ENCODE data around the gene SH3GL3.

SH3GL3 gene

GRCh38 chr15:83444936-83445335, 2.2 kb upstream of the SH3GL3 start:
- H3K27me3 Mint-ChIP-seq: peaks cover 28% of the 10 kb centered on the region
- H3K9me3 Mint-ChIP-seq (ENCODE audit: low read depth): no peaks in the 10 kb centered on the region
- H3K4me3 Mint-ChIP-seq: no peak overlapping the region
- H3K27ac Mint-ChIP-seq: no peak overlapping the region
- H3K4me1 Mint-ChIP-seq (ENCODE audit: low read depth): peaks cover 13% of the 10 kb centered on the region
- no peaks in the 10 kb centered on the region for H3K36me3 Mint-ChIP-seq

GRCh38 chr15:83445643-83446042, 1.5 kb upstream of the SH3GL3 start:
- Mint-ChIP-seq H3K4me3 (no peak overlapping the region), H3K36me3 (no peaks in the 10 kb centered on the region), H3K4me1 (ENCODE audit: low read depth) (peaks cover 13% of the 10 kb centered on the region), H3K27ac (no peak overlapping the region), H3K27me3 (peaks cover 29% of the 10 kb centered on the region), H3K9me3 (ENCODE audit: low read depth) (no peaks in the 10 kb centered on the region)

- no peak overlapping the region for H3K27ac Mint-ChIP-seq
- no peaks in the 10 kb centered on the region for H3K36me3 Mint-ChIP-seq
- H3K4me3 Mint-ChIP-seq: peak overlapping the region; percentile 74
- H3K9me3 Mint-ChIP-seq (ENCODE audit: low read depth): no peaks in the 10 kb centered on the region
- peaks cover 29% of the 10 kb centered on the region for H3K27me3 Mint-ChIP-seq
- peaks cover 13% of the 10 kb centered on the region for H3K4me1 Mint-ChIP-seq (ENCODE audit: low read depth)
Observed at GRCh38 chr15:83446417-83446816, 724 bp upstream of the SH3GL3 start.

- H3K4me3 Mint-ChIP-seq: no peak overlapping the region
- H3K27me3 Mint-ChIP-seq: peaks cover 26% of the 10 kb centered on the region
- peaks cover 13% of the 10 kb centered on the region for H3K4me1 Mint-ChIP-seq (ENCODE audit: low read depth)
- no peaks in the 10 kb centered on the region for H3K9me3 Mint-ChIP-seq (ENCODE audit: low read depth)
- H3K27ac Mint-ChIP-seq: no peak overlapping the region
- H3K36me3 Mint-ChIP-seq: no peaks in the 10 kb centered on the region
Observed at GRCh38 chr15:83449250-83449671, 2.1 kb downstream of the SH3GL3 start.

- Mint-ChIP-seq H3K4me1 (ENCODE audit: low read depth) (peaks cover 13% of the 10 kb centered on the region), H3K27ac (no peak overlapping the region), H3K9me3 (ENCODE audit: low read depth) (no peaks in the 10 kb centered on the region), H3K27me3 (peaks cover 26% of the 10 kb centered on the region), H3K4me3 (no peak overlapping the region), H3K36me3 (no peaks in the 10 kb centered on the region)
Observed at GRCh38 chr15:83449937-83450506, 2.9 kb downstream of the SH3GL3 start.

- Mint-ChIP-seq H3K36me3 (no peaks in the 10 kb centered on the region), H3K4me1 (ENCODE audit: low read depth) (no peaks in the 10 kb centered on the region), H3K27ac (no peak overlapping the region), H3K4me3 (no peak overlapping the region), H3K9me3 (ENCODE audit: low read depth) (no peaks in the 10 kb centered on the region), H3K27me3 (peaks cover 7% of the 10 kb centered on the region)
Observed at GRCh38 chr15:83457149-83457548, 10.0 kb downstream of the SH3GL3 start.

- peaks cover 7% of the 10 kb centered on the region for H3K27me3 Mint-ChIP-seq
- H3K9me3 Mint-ChIP-seq (ENCODE audit: low read depth): no peaks in the 10 kb centered on the region
- H3K4me3 Mint-ChIP-seq: no peak overlapping the region
- H3K4me1 Mint-ChIP-seq (ENCODE audit: low read depth): no peaks in the 10 kb centered on the region
- H3K36me3 Mint-ChIP-seq: no peaks in the 10 kb centered on the region
- H3K27ac Mint-ChIP-seq: no peak overlapping the region
Observed at GRCh38 chr15:83458381-83458780, 11.2 kb downstream of the SH3GL3 start.

- Mint-ChIP-seq H3K27me3 (peaks cover 7% of the 10 kb centered on the region), H3K9me3 (ENCODE audit: low read depth) (no peaks in the 10 kb centered on the region), H3K27ac (no peak overlapping the region), H3K4me1 (ENCODE audit: low read depth) (no peaks in the 10 kb centered on the region), H3K4me3 (no peak overlapping the region), H3K36me3 (no peaks in the 10 kb centered on the region)
Observed at GRCh38 chr15:83462026-83462425, 14.9 kb downstream of the SH3GL3 start.

GRCh38 chr15:83462953-83463433, 15.9 kb downstream of the SH3GL3 start:
- Mint-ChIP-seq H3K36me3 (no peaks in the 10 kb centered on the region), H3K9me3 (ENCODE audit: low read depth) (no peaks in the 10 kb centered on the region), H3K27me3 (peaks cover 4% of the 10 kb centered on the region), H3K4me1 (ENCODE audit: low read depth) (no peaks in the 10 kb centered on the region), H3K27ac (no peak overlapping the region), H3K4me3 (no peak overlapping the region)

GRCh38 chr15:83470887-83471286, 23.7 kb downstream of the SH3GL3 start:
- H3K27me3 Mint-ChIP-seq: peaks cover 15% of the 10 kb centered on the region
- no peak overlapping the region for H3K4me3 Mint-ChIP-seq
- H3K27ac Mint-ChIP-seq: no peak overlapping the region
- H3K4me1 Mint-ChIP-seq (ENCODE audit: low read depth): no peaks in the 10 kb centered on the region
- H3K36me3 Mint-ChIP-seq: no peaks in the 10 kb centered on the region
- no peaks in the 10 kb centered on the region for H3K9me3 Mint-ChIP-seq (ENCODE audit: low read depth)

- H3K27ac Mint-ChIP-seq: no peak overlapping the region
- no peaks in the 10 kb centered on the region for H3K4me1 Mint-ChIP-seq (ENCODE audit: low read depth)
- no peaks in the 10 kb centered on the region for H3K9me3 Mint-ChIP-seq (ENCODE audit: low read depth)
- no peak overlapping the region for H3K4me3 Mint-ChIP-seq
- H3K36me3 Mint-ChIP-seq: no peaks in the 10 kb centered on the region
- H3K27me3 Mint-ChIP-seq: peaks cover 15% of the 10 kb centered on the region
Observed at GRCh38 chr15:83471307-83471866, 24.2 kb downstream of the SH3GL3 start.

GRCh38 chr15:83472151-83472550, 25.0 kb downstream of the SH3GL3 start:
- Mint-ChIP-seq H3K36me3 (no peaks in the 10 kb centered on the region), H3K4me1 (ENCODE audit: low read depth) (no peaks in the 10 kb centered on the region), H3K27me3 (peaks cover 16% of the 10 kb centered on the region), H3K9me3 (ENCODE audit: low read depth) (no peaks in the 10 kb centered on the region), H3K4me3 (no peak overlapping the region), H3K27ac (no peak overlapping the region)

GRCh38 chr15:83472797-83473196, 25.7 kb downstream of the SH3GL3 start:
- Mint-ChIP-seq H3K4me3 (no peak overlapping the region), H3K4me1 (ENCODE audit: low read depth) (no peaks in the 10 kb centered on the region), H3K36me3 (no peaks in the 10 kb centered on the region), H3K9me3 (ENCODE audit: low read depth) (no peaks in the 10 kb centered on the region), H3K27me3 (peaks cover 18% of the 10 kb centered on the region), H3K27ac (no peak overlapping the region)

- no peaks in the 10 kb centered on the region for H3K4me1 Mint-ChIP-seq (ENCODE audit: low read depth)
- no peaks in the 10 kb centered on the region for H3K9me3 Mint-ChIP-seq (ENCODE audit: low read depth)
- H3K27me3 Mint-ChIP-seq: peaks cover 15% of the 10 kb centered on the region
- no peaks in the 10 kb centered on the region for H3K36me3 Mint-ChIP-seq
- no peak overlapping the region for H3K27ac Mint-ChIP-seq
- H3K4me3 Mint-ChIP-seq: no peak overlapping the region
Observed at GRCh38 chr15:83474578-83474977, 27.4 kb downstream of the SH3GL3 start.

- H3K27ac Mint-ChIP-seq: no peak overlapping the region
- H3K4me3 Mint-ChIP-seq: no peak overlapping the region
- no peaks in the 10 kb centered on the region for H3K4me1 Mint-ChIP-seq (ENCODE audit: low read depth)
- H3K36me3 Mint-ChIP-seq: no peaks in the 10 kb centered on the region
- H3K9me3 Mint-ChIP-seq (ENCODE audit: low read depth): no peaks in the 10 kb centered on the region
- peaks cover 14% of the 10 kb centered on the region for H3K27me3 Mint-ChIP-seq
Observed at GRCh38 chr15:83475551-83475950, 28.4 kb downstream of the SH3GL3 start.

GRCh38 chr15:83476066-83476465, 28.9 kb downstream of the SH3GL3 start:
- H3K4me1 Mint-ChIP-seq (ENCODE audit: low read depth): no peaks in the 10 kb centered on the region
- no peaks in the 10 kb centered on the region for H3K9me3 Mint-ChIP-seq (ENCODE audit: low read depth)
- H3K4me3 Mint-ChIP-seq: no peak overlapping the region
- no peak overlapping the region for H3K27ac Mint-ChIP-seq
- H3K27me3 Mint-ChIP-seq: peaks cover 12% of the 10 kb centered on the region
- H3K36me3 Mint-ChIP-seq: no peaks in the 10 kb centered on the region
